Stimulated activated CD8-positive, alpha-beta memory T cell treated with anti-CD3 and anti-CD28 coated beads, Interleukin-7, amount 100 ng/mL, for 1 hour (primary cell): ENCODE measurements around the gene CNTN4.
"Not testable (repeated sequence)": the region's sequence is repeated elsewhere in the genome, so short reads cannot be mapped to it uniquely, and the experiment has no call there.

Experiments used
- DNase-seq, 2 donors: peaks; one replicate each; pipeline ENCODE4 v3.0.0-alpha.2; 2020; ENCODE audit warnings: low read depth in 2 of 2

CNTN4 gene

GRCh38 chr3:2967871-2968270 is 869.2 kb downstream of the CNTN4 start:
- no peak for DNase-seq

GRCh38 chr3:2968475-2968874 is 869.8 kb downstream of the CNTN4 start:
- no peak for DNase-seq

GRCh38 chr3:2976212-2976611 is 877.5 kb downstream of the CNTN4 start:
- DNase-seq, result no peak

- DNase-seq, result no peak
Observed at GRCh38 chr3:2976796-2977195, 878.1 kb downstream of the CNTN4 start.

GRCh38 chr3:2978977-2979732 is 880.5 kb downstream of the CNTN4 start:
- DNase-seq, result no peak

GRCh38 chr3:2984005-2984830 is 885.6 kb downstream of the CNTN4 start:
- no peak for DNase-seq

- DNase-seq, result no peak
Observed at GRCh38 chr3:2984831-2985220, 886.2 kb downstream of the CNTN4 start.

GRCh38 chr3:2985479-2985878 is 886.8 kb downstream of the CNTN4 start:
- DNase-seq, result no peak

GRCh38 chr3:2992534-2992933 is 893.9 kb downstream of the CNTN4 start:
- DNase-seq, result no peak

- DNase-seq, result not testable (repeated sequence)
Observed at GRCh38 chr3:2993130-2993529, 894.5 kb downstream of the CNTN4 start.

- DNase-seq, result no peak
Observed at GRCh38 chr3:2993736-2994135, 895.1 kb downstream of the CNTN4 start.

GRCh38 chr3:2995195-2995594 is 896.5 kb downstream of the CNTN4 start:
- DNase-seq, result no peak

GRCh38 chr3:3005146-3005744 is 906.6 kb downstream of the CNTN4 start:
- DNase-seq, result no peak

- no peak for DNase-seq
Observed at GRCh38 chr3:3013317-3014052, 914.8 kb downstream of the CNTN4 start.

- no peak for DNase-seq
Observed at GRCh38 chr3:3015185-3016089, 916.8 kb downstream of the CNTN4 start.

- no peak for DNase-seq
Observed at GRCh38 chr3:3016226-3016625, 917.6 kb downstream of the CNTN4 start.

GRCh38 chr3:3020209-3020608 is 921.5 kb downstream of the CNTN4 start:
- no peak for DNase-seq

- DNase-seq, result no peak
Observed at GRCh38 chr3:3023111-3023745, 924.6 kb downstream of the CNTN4 start.

GRCh38 chr3:3027976-3028567 is 929.4 kb downstream of the CNTN4 start:
- DNase-seq, result no peak

GRCh38 chr3:3031326-3031725 is 932.7 kb downstream of the CNTN4 start:
- no peak for DNase-seq
